ENCODE results near the gene DCUN1D1.
A peak's percentile ranks its signal among the peaks of the same experiment; 100 is the strongest.

Gene DCUN1D1

DNA sequence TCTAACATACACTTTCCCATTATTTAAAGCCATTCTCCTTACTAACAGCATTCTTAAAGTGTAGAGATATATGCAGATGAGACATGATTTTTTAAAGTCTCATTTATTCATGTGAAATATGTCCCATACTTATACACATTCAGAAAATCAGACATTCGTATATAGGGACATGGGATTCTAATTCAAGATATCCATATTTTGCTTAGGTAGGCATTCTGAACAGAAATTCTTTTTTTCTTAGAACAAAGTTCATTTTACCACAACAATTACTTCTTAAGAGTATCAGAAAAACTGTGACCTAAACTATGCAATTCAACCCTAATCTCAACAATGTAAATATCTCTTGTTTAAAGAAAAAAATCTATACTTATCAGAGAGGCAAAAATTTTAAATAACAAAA is 16.2 kb downstream of the DCUN1D1 start:
- TF ChIP-seq CTCF (conservative IDR thresholded peaks at IDR 0.05) (no peak), ZFX (IDR thresholded peaks at IDR 0.05) (no peak)
- no peak overlapping the region for H3K27ac ChIP-seq

DNA sequence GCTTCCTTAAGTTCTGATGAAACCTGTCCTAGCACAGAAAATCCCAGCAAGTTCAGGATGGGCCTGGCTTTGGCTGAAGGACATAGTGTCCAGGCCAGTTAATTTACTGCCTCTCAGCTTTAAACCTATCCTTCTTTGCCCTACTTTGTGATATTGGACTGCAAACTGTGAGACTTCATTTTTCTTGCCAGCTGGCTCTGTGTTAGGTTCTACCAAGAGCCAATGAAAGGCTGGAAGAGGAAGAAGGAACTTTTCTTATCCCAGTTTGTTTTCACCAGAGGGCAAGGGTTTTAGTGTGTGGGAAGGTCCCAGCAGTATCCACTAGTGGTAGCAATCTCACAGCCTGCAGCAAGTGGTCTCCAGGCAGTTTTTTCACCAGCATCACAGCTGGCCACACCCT is 18.2 kb downstream of the DCUN1D1 start:
- TF ChIP-seq CTCF (conservative IDR thresholded peaks at IDR 0.05) (peak; percentile 17; the same call in 1 of the 2 replicates), ZFX (IDR thresholded peaks at IDR 0.05) (no peak)
- H3K27ac ChIP-seq = peak overlapping the region; percentile 46

DNA sequence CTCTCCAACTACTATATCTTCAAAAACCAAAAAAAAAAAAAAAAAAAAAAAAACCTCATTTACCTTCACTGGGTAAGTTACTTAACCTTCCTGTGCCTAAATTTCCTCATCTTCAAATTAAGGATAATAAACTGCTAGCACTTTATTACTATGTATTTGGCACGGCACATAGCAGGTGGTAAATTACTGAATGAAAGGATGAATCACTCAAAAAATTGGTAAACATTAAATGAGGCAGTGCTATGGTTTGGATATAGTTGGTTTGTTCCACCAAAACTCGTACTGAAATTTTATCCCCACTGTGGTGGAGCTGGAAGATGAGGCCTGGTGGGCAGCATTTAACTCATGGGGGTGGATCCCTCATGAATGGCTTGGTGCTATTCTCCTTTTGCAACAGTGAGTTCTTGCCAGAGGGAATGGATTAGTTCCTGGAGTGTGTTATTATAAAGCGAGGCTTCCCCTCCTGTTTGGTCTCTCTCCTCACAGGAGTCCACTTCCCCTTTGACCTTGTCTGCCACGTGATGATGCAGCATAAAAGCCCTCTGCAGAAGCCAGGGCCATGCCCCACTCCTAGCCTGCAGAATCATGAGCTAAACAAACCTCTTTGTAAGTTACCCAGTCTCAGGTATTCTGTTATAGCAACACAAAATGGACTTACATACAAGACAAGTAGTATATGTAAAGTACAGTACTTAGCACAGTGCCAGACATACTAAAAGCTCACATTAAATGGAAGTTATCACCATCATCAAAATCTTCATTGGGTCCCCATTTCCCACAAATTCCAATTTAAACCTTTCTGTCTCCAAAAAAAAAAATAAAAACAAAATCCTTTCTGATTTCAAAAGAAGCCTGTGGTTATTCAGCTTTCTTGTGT is 20.6 kb downstream of the DCUN1D1 start:
- no peak overlapping the region for H3K27ac ChIP-seq
- TF ChIP-seq CTCF (conservative IDR thresholded peaks at IDR 0.05) (no peak), ZFX (IDR thresholded peaks at IDR 0.05) (no peak)

GRCh38 chr3:182957676-182958266 is 22.6 kb downstream of the DCUN1D1 start:
- H3K27ac ChIP-seq = no peak overlapping the region; the same call in 1 of the 2 replicates
- TF ChIP-seq CTCF (conservative IDR thresholded peaks at IDR 0.05) (no peak), ZFX (IDR thresholded peaks at IDR 0.05) (no peak)

- no peak overlapping the region; the same call in 1 of the 2 replicates for H3K27ac ChIP-seq
- TF ChIP-seq ZFX (IDR thresholded peaks at IDR 0.05) (no peak), CTCF (conservative IDR thresholded peaks at IDR 0.05) (no peak)
These were observed 23.1 kb downstream of the DCUN1D1 start for GRCh38 chr3:182957226-182957625.

DNA sequence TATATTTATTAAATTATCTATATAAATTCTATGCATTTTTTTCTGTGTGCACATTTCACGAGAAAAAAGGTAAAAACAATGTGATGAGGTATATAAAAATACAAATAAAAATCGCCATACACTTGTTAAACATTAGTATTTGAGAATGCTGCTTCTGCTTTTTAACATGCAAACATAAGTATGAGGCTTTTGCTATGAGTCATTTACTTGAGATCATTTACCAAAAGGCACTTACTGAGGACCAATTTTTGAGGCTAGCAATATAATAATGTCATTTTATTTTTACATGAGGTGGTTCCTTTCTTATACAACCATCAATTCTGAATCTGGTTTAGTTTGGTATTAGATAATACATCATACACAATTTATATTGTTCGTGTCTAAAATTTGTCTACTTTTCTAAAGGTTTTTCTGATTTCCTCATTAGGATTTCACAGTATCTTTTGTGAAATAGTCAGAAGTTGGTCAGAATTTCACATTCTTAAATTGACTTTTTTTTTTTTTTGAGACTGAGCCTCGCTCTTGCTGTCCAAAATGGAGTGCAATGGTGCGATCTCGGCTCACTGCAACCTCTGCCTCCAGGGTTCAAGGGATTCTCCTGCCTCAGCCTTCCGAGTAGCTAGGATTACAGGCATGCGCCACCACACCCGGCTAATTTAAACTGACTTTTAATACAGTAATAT is 25.6 kb downstream of the DCUN1D1 start:
- H3K27ac ChIP-seq = no peak overlapping the region
- TF ChIP-seq CTCF (conservative IDR thresholded peaks at IDR 0.05) = no peak
- no peak for TF ChIP-seq ZFX (IDR thresholded peaks at IDR 0.05)

DNA sequence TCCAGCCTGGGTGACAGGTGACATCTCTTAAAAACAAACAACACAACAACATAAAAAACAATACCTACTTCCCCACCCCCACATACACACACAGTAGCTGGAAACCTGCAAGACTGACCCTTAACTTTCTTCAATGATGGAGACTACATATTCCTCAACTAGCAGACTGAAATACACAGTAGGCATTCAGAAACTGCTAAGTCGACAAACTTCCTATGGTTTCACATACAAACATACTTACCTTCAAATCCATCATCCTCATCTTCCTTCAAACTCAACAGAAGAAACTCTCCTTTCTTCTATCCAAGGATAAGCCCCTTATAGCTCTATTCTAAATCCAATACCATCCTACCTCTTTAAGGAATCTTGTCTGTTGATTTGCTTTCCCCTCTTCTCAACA is 30.6 kb downstream of the DCUN1D1 start:
- no peak overlapping the region for H3K27ac ChIP-seq
- TF ChIP-seq CTCF (conservative IDR thresholded peaks at IDR 0.05) (no peak), ZFX (IDR thresholded peaks at IDR 0.05) (no peak)

All from C4-2B (cell line).